ENCODE results near the gene NUDT8. TPM values are rescaled to one million over a fixed set of nuclear protein-coding genes. Genes with fewer than 3 reads are reported as not detected.

The NUDT8 gene
- total RNA-seq (2014; rRNA removed; shearing (Covaris generic)) = 13.8 and 25.0 TPM in 2 replicates

GRCh38 chr11:67629386-67630227 lies at the start of gene NUDT8:
Gene NUDT8, minus strand, starts transcription at chr11:67629937. Its CDS starts 26 bp downstream, at chr11:67629911.

DNA sequence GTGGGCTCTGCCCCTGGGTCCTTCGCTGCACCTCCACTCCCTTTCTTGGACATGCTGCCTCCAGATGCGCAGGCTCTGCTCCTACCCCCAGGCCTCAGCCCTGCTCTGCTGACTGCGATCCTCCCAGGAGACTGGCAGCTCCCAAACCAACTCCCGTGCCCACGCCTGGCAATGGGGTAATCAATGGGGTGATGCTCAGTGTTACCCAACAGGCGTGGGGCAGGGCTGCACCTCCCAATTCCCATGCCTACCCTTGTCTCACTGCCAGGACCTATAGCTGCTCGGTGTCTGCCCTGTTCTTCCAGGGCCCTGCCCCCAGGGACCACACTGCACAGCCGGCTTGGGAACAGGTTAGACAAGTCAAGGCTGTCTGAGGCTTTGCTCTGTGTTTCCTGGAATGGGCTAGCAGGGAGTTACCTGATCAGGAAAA lies 44.7 kb upstream of the NUDT8 start, which contains the start of gene ALDH3B2:
ALDH3B2 (minus strand) TSS at position 182 of the 430 bp plus-strand sequence. CDS start 7,688 bp downstream, outside the sequence.

GRCh38 chr11:67639438-67639859 lies 9.7 kb upstream of the NUDT8 start, which contains the start of gene TBX10:
Gene TBX10, minus strand, starts transcription at chr11:67639763. Its CDS starts 291 bp downstream, at chr11:67639472.

GRCh38 chr11:67606492-67607295 lies 23.0 kb downstream of the NUDT8 start, which contains the start of gene NDUFV1:
Gene NDUFV1, plus strand, starts transcription at chr11:67606936. Its CDS starts 69 bp downstream, at chr11:67607005.

DNA sequence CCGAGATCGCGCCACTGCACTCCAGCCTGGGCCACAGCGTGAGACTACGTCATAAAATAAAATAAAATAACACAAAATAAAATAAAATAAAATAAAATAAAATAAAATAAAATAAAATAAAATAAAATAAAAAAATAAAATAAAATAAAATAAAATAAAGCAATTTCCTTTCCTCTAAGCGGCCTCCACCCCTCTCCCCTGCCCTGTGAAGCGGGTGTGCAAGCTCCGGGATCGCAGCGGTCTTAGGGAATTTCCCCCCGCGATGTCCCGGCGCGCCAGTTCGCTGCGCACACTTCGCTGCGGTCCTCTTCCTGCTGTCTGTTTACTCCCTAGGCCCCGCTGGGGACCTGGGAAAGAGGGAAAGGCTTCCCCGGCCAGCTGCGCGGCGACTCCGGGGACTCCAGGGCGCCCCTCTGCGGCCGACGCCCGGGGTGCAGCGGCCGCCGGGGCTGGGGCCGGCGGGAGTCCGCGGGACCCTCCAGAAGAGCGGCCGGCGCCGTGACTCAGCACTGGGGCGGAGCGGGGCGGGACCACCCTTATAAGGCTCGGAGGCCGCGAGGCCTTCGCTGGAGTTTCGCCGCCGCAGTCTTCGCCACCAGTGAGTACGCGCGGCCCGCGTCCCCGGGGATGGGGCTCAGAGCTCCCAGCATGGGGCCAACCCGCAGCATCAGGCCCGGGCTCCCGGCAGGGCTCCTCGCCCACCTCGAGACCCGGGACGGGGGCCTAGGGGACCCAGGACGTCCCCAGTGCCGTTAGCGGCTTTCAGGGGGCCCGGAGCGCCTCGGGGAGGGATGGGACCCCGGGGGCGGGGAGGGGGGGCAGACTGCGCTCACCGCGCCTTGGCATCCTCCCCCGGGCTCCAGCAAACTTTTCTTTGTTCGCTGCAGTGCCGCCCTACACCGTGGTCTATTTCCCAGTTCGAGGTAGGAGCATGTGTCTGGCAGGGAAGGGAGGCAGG lies 46.2 kb downstream of the NUDT8 start, which contains the start of gene GSTP1:
GSTP1 (plus strand) TSS at position 566 of the 958 bp plus-strand sequence; CDS start at position 598, 32 bp downstream.

Small RNA genes lying within 50 kb of the gene (small RNA-seq; reads per million reads assigned to genes)
- gene AP003385.3 = not detected

Other genes with a start within 250 kb of the NUDT8 start
- gene RAD9A, start 238.0 kb downstream of the NUDT8 start, total RNA-seq (2014; rRNA removed; shearing (Covaris generic)) = 14.7 and 15.6 TPM in 2 replicates
- gene PPP1CA, start 228.1 kb downstream of the NUDT8 start, total RNA-seq (2014; rRNA removed; shearing (Covaris generic)) = 177 and 183 TPM in 2 replicates
- 0.34 TPM in 2 replicates for gene TBC1D10C, start 225.9 kb downstream of the NUDT8 start, total RNA-seq (2014; rRNA removed; shearing (Covaris generic))
- 0.03 and 0.26 TPM in 2 replicates for gene CARNS1, start 214.3 kb downstream of the NUDT8 start, total RNA-seq (2014; rRNA removed; shearing (Covaris generic))
- gene RPS6KB2, start 201.4 kb downstream of the NUDT8 start, total RNA-seq (2014; rRNA removed; shearing (Covaris generic)) = 71.7 and 98.8 TPM in 2 replicates
- 0.96 and 1.4 TPM in 2 replicates for gene PTPRCAP, start 192.3 kb downstream of the NUDT8 start, total RNA-seq (2014; rRNA removed; shearing (Covaris generic))
- gene CORO1B, start 186.5 kb downstream of the NUDT8 start, total RNA-seq (2014; rRNA removed; shearing (Covaris generic)) = 110 and 122 TPM in 2 replicates
- not detected in 2 replicates for gene GPR152, start 177.2 kb downstream of the NUDT8 start, total RNA-seq (2014; rRNA removed; shearing (Covaris generic))
- 0.15 TPM in 1 of 2 replicates, not detected in the other for gene CABP4, start 174.6 kb downstream of the NUDT8 start, total RNA-seq (2014; rRNA removed; shearing (Covaris generic))
- gene TMEM134, start 160.7 kb downstream of the NUDT8 start, total RNA-seq (2014; rRNA removed; shearing (Covaris generic)) = 38.2 and 55.7 TPM in 2 replicates
- 182 and 192 TPM in 2 replicates for gene AIP, start 146.9 kb downstream of the NUDT8 start, total RNA-seq (2014; rRNA removed; shearing (Covaris generic))
- gene PITPNM1, start 124.6 kb downstream of the NUDT8 start, total RNA-seq (2014; rRNA removed; shearing (Covaris generic)) = 42.1 and 54.4 TPM in 2 replicates
- 35.2 and 35.9 TPM in 2 replicates for gene CDK2AP2, start 121.8 kb downstream of the NUDT8 start, total RNA-seq (2014; rRNA removed; shearing (Covaris generic))
- gene CABP2, start 106.5 kb downstream of the NUDT8 start, total RNA-seq (2014; rRNA removed; shearing (Covaris generic)) = not detected in 2 replicates
- 1,098 and 1,233 TPM in 2 replicates for gene GSTP1, start 46.1 kb downstream of the NUDT8 start, total RNA-seq (2014; rRNA removed; shearing (Covaris generic))
- 310 and 343 TPM in 2 replicates for gene NDUFV1, start 23.0 kb downstream of the NUDT8 start, total RNA-seq (2014; rRNA removed; shearing (Covaris generic))
- gene TBX10, start 9.8 kb upstream of the NUDT8 start, total RNA-seq (2014; rRNA removed; shearing (Covaris generic)) = not detected in 2 replicates
- gene ACY3, start 20.8 kb upstream of the NUDT8 start, total RNA-seq (2014; rRNA removed; shearing (Covaris generic)) = 0.13 TPM in 1 of 2 replicates, not detected in the other
- not detected in 2 replicates for gene ALDH3B2, start 44.7 kb upstream of the NUDT8 start, total RNA-seq (2014; rRNA removed; shearing (Covaris generic))

Measured in A375 (cell line).